ENCODE data around the gene CHN2. TPM values are rescaled to one million over a fixed set of nuclear protein-coding genes. Genes with fewer than 3 reads are reported as not detected.

The CHN2 gene
- total RNA-seq, 1 donor = 0.81 TPM

DNA sequence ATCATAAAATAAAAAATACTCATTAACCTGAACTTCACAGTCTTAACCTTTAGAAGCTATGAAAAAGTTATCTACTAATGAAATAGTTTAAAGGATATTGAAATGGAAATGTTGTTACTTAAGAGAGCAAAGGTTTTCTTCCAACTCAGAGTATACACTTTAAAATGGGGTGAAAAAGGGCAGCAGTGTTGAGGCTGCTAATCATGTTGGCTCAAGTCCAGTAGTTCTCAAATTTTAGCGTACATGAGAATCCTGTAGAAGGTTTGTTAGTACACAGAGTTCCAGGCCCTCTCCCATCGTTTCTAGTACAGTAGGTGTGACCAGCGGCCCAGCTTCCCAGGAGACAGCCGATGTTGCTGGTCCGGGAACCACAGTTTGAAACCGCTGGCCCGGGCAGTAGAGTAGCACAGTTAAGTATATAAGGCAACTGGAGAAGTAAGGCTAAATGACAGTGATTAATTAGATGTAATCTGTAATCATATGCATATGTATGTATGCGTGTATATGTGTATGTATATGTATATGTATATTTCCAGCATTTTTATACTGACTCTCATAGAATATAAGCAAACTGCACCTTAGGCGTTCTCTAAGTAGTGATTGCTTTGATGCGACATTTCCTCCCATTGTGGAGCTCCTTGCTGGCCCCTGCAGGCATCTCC is 221.8 kb downstream of the CHN2 start:
- no peak for DNase-seq (ENCODE audit: low read depth)
- no peak overlapping the region for H3K4me3 ChIP-seq (ENCODE audit: low read depth, low read length)
- TF ChIP-seq, protein P1, sequence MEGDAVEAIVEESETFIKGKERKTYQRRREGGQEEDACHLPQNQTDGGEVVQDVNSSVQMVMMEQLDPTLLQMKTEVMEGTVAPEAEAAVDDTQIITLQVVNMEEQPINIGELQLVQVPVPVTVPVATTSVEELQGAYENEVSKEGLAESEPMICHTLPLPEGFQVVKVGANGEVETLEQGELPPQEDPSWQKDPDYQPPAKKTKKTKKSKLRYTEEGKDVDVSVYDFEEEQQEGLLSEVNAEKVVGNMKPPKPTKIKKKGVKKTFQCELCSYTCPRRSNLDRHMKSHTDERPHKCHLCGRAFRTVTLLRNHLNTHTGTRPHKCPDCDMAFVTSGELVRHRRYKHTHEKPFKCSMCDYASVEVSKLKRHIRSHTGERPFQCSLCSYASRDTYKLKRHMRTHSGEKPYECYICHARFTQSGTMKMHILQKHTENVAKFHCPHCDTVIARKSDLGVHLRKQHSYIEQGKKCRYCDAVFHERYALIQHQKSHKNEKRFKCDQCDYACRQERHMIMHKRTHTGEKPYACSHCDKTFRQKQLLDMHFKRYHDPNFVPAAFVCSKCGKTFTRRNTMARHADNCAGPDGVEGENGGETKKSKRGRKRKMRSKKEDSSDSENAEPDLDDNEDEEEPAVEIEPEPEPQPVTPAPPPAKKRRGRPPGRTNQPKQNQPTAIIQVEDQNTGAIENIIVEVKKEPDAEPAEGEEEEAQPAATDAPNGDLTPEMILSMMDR (IDR thresholded peaks at IDR 0.05; ENCODE audit: insufficient read depth, low read length) = no peak

DNA sequence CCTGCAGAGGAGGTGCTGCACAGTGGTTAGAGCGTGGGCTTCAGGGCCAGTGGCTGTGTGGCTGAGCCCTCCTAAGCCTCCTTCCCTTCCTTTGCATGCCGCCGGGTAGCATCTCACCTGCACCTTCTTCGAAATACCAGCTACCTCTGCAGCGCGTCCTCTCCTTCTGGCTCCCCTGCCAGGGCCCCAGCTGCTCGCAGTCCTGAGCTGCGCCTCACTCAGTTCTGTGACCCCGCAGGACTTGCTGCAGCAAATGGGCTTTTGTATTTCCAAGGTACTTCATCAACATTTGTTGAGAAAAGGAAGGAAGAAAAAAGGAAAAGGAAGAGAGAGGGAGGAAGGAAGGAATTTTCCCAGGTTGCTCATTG is 222.3 kb downstream of the CHN2 start:
- TF ChIP-seq, protein P1 (IDR thresholded peaks at IDR 0.05; ENCODE audit: insufficient read depth, low read length) = no peak
- DNase-seq (ENCODE audit: low read depth) = no peak
- no peak overlapping the region for H3K4me3 ChIP-seq (ENCODE audit: low read depth, low read length)

DNA sequence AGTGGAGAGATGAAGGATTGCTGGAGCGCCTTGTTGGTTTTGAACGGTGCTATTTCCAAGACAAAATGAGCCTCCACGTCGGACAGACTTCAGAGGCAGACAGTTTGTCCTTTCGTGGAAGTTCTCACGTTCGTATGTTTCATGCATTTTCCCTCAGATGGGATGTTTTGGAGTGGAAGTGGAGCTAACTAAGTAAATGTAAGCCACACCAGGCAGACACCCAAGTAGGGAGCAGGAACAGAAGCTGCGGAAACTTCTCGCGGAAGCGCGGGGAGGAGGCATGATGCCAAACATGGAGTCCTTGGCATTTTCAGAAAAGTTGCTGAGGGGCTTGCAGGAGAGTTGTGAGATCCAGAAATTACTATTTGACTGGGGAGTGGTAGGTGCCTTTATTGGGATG is 223.5 kb downstream of the CHN2 start:
- no peak for DNase-seq (ENCODE audit: low read depth)
- H3K4me3 ChIP-seq (ENCODE audit: low read depth, low read length) = no peak overlapping the region
- TF ChIP-seq, protein P1 (IDR thresholded peaks at IDR 0.05; ENCODE audit: insufficient read depth, low read length) = no peak

DNA sequence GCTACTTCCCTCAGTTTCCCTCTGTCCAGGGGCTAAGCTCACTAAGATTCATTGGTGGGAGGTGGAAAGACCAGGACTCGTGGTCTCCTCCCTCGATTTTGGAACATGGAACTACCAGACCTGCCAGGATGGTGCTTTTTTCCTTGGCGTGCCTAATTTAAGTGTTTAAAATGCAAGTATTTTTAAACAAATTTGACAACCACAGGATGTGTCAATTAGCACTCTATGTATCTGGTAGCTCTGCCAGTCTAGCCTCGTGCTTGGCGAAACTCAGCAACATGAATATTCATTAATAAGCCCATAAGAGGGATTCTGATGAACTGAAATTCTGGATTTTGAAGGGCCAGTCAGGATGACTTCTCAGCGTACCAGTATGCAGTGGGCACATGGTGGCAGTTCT is 224.1 kb downstream of the CHN2 start:
- TF ChIP-seq, protein P1 (IDR thresholded peaks at IDR 0.05; ENCODE audit: insufficient read depth, low read length) = no peak
- no peak overlapping the region for H3K4me3 ChIP-seq (ENCODE audit: low read depth, low read length)
- DNase-seq (ENCODE audit: low read depth) = no peak

DNA sequence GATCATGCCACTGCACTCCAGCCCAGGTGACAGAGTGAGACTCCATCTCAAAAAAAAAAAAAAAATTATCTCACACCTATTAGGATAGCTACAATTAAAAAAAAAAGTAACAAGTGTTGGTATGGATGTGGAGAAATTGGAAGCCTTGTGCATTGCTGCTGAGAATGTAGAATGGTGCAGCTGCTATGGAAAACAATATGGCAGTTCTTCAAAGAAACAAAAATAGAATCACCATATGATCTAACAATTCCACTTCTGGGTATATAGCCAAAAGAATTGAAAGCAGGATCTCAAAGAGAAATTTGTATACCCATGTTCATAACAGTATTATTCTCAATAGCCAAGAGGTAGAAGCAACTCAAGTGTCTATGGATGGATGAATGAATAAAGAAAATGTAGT is 225.4 kb downstream of the CHN2 start:
- no peak for DNase-seq (ENCODE audit: low read depth)
- H3K4me3 ChIP-seq (ENCODE audit: low read depth, low read length) = no peak overlapping the region
- TF ChIP-seq, protein P1 (IDR thresholded peaks at IDR 0.05; ENCODE audit: insufficient read depth, low read length) = no peak

DNA sequence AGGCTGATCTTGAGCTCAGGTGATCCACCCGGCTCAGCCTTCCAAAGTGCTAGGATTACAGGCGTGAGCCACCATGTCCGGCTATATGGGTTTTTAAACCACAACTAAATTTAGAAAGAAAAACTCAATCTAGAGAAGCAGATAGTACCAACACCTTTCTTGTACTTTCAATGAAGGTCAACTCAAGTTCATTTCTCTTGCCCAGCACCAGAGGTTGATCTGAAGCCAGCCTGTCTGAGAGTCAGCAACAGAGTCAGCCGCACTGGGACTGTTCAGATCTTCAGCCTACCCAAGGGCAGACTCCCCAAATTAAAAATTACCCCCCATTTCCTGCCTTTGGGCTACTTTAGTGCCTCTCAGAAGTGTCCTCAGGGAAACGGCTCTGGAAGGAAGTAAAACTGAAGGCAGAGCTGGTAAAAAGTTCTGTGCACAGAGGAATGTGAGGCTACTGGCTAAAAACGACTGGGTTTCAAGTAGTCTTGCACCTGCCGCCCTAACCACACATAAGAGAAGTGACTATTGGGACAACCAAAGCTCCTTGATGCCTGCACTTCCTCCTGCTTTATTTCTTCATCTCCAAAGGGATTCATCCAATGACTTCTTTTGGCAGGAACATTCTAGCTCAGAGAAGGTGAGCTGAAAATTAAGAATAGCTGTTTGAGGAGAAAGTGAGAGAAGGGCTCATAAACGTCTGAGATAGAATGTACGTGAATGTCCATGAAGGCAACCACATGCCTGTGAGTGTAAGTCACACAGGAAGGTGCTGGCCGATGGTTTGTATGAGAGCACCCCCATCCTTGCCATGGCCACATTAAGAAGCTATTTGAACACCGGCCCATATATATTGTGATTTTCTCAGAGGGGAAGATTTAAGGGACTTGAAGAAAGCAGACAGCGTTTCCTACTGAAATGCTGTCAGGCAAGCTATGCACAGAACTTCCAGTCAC is 226.7 kb downstream of the CHN2 start:
- DNase-seq (ENCODE audit: low read depth) = no peak
- TF ChIP-seq, protein P1 (IDR thresholded peaks at IDR 0.05; ENCODE audit: insufficient read depth, low read length) = no peak
- H3K4me3 ChIP-seq (ENCODE audit: low read depth, low read length) = no peak overlapping the region
